Epithelial cell of proximal tubule (primary cell): ENCODE results near the gene SDCCAG8. TPM values are rescaled to one million over a fixed set of nuclear protein-coding genes. Genes with fewer than 3 reads are reported as not detected.

ENCODE experiments used
- DNase-seq: peaks from one replicate; pipeline ENCODE4 v3.0.0-alpha.2; 2011; ENCODE audit warnings: low read depth
- H3K4me3 ChIP-seq: 2 replicates; pipeline ENCODE4 v1.5.1; 2011; ENCODE audit warnings: low read depth, mild to moderate bottlenecking, low read length
- total RNA-seq: library from RNA; depleted of rRNA; stranded (reverse); fragments of >200 nt; gene quantifications from 2 replicates; pipeline ENCODE4 v1.2.3, GENCODE V29; 2015
- TF ChIP-seq, protein P1 (sequence below): conservative IDR thresholded peaks from 2 replicates; pipeline ENCODE4 v1.5.1; 2012; ENCODE audit warnings: low read depth, mild to moderate bottlenecking, low read length

Gene SDCCAG8
- total RNA-seq, 1 donor from 2014 or later = 86.9 TPM

GRCh38 chr1:243510928-243511327 lies 255.1 kb downstream of the SDCCAG8 start:
- no peak for DNase-seq
- TF ChIP-seq, protein P1, sequence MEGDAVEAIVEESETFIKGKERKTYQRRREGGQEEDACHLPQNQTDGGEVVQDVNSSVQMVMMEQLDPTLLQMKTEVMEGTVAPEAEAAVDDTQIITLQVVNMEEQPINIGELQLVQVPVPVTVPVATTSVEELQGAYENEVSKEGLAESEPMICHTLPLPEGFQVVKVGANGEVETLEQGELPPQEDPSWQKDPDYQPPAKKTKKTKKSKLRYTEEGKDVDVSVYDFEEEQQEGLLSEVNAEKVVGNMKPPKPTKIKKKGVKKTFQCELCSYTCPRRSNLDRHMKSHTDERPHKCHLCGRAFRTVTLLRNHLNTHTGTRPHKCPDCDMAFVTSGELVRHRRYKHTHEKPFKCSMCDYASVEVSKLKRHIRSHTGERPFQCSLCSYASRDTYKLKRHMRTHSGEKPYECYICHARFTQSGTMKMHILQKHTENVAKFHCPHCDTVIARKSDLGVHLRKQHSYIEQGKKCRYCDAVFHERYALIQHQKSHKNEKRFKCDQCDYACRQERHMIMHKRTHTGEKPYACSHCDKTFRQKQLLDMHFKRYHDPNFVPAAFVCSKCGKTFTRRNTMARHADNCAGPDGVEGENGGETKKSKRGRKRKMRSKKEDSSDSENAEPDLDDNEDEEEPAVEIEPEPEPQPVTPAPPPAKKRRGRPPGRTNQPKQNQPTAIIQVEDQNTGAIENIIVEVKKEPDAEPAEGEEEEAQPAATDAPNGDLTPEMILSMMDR = no peak

GRCh38 chr1:243513726-243514491 lies 258.1 kb downstream of the SDCCAG8 start:
- H3K4me3 ChIP-seq = no peak overlapping the region
- no peak for DNase-seq
- TF ChIP-seq, protein P1 = no peak

More at GRCh38 chr1:243510928-243511327, 255.1 kb downstream of the SDCCAG8 start:
- no peak overlapping the region for H3K4me3 ChIP-seq

DNA sequence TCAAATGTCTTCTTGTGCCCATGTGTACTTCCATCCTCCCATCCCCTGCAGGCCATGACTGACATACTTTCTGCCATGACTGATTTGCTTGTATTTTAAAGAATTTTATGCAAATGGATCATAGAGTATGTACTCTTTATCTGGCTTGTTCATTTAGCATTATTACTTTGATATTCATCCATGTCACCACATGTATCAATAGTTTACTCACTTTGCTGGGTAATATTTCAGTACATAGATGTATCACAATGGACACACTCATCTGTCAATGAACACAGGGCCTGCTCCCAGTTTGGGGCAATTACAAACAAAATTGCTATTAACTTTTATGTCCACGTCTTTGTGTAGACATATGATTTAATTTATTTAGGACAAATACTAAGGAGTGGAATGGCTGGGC lies 259.1 kb downstream of the SDCCAG8 start:
- no peak for DNase-seq
- TF ChIP-seq, protein P1 = no peak
- H3K4me3 ChIP-seq = no peak overlapping the region

DNA sequence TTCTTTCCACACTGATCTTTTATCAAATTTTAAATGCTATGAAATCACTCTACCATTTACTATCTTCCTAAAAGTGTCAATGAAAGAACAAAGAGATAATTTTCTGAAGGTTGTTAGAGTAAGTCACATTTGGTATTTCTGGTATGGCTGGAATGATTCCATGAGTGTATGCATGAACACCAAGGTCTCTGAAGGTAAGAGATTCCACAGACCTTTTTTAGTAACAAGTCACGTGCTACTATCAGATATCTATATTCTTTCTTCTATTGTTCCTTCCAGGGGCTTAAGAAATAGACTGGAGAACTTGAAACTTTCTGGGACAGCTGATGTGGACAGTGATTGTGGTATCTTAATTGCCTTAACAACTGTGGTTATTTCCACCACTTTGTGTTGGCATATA lies 265.0 kb downstream of the SDCCAG8 start:
- DNase-seq = no peak
- no peak overlapping the region for H3K4me3 ChIP-seq
- TF ChIP-seq, protein P1 = no peak

DNA sequence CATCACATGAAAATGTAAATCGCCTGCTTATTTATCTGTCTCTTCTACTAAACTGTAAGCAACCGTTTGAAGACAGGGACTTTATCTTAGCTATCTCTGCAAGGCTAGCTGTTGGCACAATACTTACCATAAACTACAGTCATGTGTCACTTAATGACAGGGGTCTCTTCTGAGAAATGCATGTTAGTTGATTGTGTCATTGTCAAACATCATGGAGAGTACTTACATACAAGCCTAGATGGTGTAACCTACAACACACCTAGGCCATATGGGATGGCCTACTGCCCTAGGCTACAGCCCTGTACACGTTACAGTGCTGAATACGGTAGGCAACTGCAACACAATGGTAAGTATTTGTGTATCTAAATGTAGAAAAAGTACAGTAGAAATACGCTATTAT lies 267.9 kb downstream of the SDCCAG8 start:
- no peak overlapping the region for H3K4me3 ChIP-seq
- TF ChIP-seq, protein P1 = no peak
- no peak for DNase-seq

DNA sequence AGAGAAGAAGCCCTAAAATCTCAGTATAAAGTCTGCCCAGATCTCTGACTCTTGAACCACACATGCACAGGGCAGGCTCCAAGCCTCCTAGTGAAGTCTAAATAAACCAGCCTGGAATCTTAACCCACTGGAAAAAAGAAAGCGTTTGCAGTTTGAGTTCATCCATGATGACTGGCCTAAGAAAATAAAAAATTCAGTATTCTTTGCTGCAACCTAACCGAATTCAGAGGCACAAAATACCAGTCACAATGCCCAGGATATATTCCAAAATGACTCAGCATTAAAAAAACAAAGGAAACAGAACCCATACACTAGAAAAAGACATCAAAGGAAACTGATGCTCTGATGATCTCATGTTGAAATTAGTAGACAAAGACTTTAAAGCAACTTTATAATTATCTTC lies 269.2 kb downstream of the SDCCAG8 start:
- no peak overlapping the region for H3K4me3 ChIP-seq
- TF ChIP-seq, protein P1 = no peak
- peak; percentile 22 for DNase-seq

DNA sequence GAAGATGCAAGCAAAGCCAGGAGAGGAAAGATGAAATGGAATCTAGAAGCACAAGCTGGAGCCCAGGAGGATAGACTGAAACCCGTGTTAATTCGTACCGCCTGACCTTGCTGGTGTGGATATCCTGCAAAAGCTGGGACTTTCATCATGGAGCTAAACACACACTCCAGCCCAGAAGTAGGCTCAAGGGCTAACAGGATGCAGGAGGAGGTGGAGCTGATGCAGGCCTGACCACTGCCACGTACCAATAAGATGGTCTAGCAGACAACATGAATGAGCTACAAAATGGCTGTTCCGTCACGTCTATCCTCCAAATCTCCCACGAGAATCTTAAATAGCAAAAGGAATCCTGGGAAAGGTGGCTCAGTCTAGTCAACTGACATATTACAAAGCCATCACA lies 270.3 kb downstream of the SDCCAG8 start:
- H3K4me3 ChIP-seq = no peak overlapping the region
- no peak for DNase-seq
- TF ChIP-seq, protein P1 = no peak
